Measurements from ENCODE around the gene COL18A1.

COL18A1 gene

DNA sequence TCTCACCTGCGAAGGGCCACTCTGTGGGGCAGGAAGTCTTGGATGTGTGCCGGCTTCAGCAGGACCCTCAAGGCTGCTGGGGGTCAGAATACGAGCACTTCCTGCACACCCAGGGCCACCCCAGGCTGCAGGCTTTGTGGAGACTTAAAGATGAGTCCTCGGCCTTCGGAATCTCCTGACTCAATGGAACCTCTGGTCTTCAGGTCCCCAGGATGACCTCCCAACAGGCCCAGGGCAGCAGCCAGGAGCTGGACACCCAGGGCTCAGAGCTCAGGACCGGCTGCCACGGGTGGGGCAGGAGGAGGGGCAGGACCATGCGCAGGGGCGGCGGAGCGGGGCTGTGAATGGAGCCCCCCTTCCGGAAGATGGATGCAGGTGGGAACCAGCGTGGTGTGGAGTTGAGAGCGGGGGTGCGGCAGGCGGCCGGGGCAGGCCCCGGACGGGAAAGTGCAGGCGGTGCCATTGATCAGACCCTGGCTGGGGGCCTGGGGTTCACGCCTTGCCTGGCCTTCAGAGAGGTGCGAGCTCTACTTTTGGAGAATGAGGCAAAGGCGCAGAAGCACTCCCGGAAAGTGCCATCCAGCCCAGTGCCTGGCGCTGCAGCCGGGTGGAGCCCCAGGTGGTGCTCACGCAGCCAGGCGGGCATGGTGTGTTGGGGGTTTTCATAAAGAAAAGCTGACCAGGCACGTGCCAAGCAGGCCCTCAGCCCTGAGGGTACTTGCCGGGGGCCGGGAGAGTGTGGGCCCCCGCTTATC lies 10.4 kb downstream of the COL18A1 start:
- DNase-seq: no peak

DNA sequence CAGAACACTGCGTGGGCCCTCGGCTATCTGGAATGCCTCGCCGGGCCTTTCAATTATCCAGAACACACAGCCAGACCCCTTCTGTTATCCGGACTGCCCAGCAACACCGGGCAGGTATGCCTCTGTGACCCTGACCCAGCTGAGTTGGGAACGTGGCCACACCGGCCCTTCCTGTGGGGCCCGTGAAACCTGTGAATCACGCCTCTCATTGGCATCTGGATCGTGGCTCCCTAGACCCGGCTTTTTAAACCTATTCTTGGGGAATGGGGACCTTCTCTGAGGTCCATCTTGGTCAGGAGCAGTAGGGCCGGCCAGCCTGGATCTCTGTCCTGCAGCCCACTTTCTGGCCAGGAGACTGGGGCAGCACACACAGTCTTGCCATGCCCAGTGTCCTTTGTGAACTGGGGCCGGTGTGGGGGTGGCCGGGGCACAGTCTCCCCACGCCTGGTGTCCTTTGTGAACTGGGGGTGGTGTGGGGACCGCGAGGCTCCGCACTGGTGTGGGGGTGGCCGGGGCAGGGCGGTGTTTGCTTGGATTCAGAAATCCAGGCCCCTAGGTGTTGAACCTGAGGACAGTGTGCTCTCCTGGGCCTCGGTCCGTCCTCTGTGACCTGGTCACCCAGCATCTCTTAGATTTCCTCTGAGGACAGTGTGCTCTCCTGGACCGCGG lies 11.1 kb downstream of the COL18A1 start:
- DNase-seq: no peak

DNA sequence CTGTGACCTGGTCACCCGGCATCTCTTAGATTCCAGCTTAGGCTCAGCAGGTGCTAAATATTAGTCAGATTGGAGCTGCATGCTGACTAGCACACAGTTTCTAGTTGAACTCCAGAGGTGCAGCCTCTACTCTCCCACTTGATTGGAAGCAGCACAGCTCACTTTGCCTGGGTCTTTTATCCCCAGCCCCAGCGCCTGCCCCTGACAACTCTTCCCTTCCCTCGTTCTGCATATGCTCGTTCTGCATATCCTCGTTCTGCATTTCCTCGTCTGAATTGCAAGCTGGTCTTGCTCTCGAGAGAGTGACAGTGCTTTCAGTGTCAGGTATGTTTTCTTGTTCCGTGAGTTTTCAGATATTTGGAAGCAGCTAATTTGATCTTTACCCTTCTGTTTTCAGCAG lies 11.7 kb downstream of the COL18A1 start:
- no peak for DNase-seq

DNA sequence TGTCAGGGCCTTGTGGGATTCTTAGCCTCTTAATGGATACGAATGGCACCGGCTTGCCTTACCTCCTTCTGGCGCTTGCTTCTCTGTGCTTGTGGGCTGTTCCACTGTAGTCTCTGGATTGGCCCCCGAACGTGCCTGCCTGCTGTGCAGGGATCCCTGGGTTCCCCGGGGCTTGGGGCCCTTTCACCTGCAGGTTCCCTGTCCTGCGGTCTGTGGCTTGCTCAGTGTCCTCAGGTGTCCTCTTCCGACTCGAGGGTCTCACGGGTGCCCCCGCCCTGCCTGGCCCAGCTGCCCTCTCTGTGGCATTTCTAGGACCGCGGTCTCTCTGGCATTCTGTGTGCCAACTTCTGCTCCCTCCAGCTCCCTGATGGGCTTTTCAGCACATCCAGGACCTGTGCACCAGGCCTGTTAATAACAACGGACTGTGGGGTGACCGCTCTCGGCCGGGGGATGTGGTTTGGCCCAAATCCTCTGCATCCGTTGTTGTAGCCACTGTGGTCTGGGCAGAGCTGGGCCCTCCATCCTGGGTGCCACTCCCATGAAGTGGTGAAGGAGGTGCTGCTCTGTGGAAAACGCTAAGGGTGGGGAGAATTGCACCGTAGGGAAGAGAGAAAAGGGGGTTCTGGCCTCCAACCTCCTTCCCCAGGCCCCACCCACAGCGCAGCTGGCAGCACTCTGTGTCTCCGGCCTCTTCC lies 12.4 kb downstream of the COL18A1 start:
- DNase-seq: no peak

DNA sequence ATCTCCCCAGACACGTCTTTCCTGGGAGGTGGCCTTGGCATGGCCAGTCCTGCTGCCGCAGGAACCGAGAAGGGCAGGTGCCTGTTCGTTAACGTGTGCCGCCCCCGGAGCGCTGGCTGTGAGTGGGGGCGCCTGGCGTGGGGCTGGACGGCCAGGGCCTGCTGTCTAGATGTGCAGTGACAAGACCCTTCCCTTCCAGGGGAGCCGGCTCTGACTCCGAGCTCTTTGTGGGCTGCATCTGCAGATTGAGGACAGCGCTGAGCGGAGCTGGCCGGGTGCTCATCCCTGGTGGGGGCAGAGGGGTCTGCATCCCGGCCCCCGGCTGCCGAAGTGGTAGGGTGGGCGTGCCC lies 13.0 kb downstream of the COL18A1 start:
- DNase-seq: no peak

DNA sequence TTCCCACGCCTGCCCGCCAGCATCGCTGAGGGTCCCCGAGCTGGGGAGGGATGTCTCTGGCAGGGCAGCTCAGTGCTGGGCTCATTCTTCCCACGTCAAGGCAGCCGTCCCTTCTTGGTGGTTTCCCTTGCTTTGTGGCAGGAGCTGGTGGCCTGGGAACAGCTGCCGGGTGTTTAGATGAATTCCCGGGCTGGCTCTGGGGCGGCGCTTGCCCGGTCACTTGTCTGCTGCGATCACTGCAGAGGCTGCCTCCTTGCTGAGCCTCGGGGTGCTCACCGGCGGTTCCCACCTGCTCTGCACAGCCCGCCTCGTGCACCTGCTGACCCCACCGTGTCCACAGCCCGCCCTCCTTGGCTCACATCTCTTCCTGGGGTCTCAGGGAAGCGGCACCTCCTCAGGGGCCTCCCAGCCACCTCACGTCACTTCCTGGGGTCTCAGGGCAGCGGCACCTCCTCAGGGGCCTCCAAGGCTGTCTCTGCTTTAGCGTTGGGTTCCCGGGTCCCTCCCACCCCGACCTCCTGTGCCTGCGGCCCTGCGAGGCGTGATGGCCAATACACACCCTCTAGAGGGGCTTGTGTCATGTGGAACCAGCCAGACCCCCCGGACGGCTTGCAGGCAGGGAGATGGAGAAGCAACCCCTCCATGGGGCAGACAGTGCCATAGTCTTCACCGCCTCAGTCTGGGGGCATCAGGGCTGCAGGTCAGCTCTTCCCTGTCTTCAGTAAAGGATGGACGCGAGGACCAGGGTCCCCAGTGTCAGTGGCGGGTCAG lies 13.5 kb downstream of the COL18A1 start:
- DNase-seq: no peak

DNA sequence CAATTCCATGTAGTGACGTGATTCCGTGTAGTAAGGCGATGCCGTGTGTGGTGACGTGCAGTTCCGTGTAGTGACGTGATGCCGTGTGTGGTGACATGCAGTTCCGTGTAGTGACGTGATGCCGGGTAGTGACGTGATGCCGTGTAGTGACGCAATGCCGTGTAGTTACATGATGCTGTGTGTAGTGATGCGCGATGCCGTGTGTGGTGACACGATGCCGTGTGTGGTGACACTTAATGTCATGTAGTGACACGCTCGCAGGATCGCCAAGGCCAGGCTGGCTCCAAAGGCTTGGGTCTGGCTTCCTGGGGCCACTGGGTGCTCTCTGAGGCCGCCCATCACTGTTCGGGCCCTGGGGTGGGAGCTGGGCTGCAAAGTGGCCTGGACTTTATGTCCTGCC lies 14.2 kb downstream of the COL18A1 start:
- DNase-seq: no peak

DNA sequence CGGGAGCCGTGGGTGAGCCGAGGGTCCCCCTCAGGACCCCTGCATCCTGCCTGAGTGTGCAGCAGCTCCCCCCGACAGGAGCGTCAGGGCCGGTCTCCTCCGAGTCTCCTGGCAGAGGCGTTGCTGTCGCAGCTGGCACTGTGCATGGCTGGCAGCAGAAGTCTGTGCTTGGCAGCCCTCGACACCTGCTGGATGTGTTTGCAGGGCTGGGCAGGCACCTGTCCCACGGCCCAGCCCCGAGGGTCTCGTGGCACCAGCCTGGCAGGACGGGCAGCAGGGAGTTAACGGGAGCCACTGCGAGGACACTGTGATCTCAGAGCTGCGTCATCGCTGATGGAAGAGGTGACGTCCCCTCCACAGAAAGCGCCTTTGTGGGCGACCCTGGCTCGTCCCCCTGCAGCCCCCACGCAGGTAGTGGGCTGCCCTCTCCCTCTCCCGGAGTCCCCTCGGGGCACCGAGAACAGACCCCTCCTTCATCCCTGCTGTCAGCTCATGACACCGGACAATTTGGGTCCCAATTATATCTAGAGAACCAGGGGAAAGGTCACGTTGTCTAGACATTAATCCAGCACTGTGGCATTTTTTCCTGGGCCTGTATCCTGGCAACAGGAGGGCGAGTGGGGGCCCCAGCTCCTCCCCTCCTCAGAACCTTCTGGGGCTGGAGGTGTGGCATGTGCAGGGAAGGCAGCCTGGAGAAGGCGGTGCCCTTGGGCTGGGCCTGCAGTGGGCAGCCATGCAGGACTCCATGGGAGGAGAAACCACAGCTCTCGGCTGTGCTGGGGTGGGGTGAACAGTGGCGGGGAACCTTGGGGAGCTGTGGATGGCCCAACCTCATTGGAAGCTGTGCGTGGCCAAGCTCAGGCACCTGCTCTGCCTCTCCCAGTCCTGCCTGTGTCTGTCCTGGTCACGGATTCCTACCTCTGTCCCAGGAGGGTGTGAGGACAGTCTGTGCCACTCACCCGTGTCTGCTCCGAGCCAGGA lies 15.4 kb downstream of the COL18A1 start:
- no peak for DNase-seq

DNA sequence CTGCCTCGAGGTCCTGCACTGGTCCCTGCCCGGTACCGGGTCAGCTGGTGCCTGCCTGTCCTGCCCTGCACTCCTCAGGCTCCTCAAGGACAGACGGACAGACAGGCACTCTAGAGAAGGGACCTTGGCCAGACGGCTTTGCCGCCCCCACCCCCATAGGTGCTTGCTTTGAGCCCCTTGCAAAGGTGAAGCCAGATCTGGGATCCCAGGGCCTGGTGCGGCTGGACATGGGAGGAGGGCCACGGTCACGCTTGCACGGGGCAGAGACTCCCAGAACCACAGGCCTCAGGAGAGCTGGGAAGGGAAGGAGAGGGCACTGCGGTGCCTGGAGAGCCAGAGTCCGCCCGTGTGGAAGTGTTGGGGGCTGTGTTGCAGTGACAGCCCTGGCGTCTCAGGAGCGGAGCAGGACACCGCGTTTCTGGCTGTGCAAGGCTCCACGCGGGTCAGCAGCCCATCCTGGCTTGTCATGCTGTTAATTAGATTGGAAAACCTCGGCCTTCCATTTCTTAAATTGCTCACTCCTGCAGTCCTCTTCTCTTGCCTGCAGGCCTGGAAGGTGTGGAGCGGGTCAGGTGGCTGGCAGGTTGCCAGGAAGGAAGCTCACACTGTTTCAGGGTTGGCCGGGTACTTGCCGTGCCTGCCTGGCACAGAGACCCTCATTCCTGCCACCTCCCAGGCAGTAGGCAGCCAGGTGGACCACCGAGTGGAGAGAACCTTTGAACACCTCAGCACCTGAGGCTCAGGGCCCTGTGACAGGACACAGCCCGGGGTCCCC lies 16.3 kb downstream of the COL18A1 start:
- no peak for DNase-seq

DNA sequence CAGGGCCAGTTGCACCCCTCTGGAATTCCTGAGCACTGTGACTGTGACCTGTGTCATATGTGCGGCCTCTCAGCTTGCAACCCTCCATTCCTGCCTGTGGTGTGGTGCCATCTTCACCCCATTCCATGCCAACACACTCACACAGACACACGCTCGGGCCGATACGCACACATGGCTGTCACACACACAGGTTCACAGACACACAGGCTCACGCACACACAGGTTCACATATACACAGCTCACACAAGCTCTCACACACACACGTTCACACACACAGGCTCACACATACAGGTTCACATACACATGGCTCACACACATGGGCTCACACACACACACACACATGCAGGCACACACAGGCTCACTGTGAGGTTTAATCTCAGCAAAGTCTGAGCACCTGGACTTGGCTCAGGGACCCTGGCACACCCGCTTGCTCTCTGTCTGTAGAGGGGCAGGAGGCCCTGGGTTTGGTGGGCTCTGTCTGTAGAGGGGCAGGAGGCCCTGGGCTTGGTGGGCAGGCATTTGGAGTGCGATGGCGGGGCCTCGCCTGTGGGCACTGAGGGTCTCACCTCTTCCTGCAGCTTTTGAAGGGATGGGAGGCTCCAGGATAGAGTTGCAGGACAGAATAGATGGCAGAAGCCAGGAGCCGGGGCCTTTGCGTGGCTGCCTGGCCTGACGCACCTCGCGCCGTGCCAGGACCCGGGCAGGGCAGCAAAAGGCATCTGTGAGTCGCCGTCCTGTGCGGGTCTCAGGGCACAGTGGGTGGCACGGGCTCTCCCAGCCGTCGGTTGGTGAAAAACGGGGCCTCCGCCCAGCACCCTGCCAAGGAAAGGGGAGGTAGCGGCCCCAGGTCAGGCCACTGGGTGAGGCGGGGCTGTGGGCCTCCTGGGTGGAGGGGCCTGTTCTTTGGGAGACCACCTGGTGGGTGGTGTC lies 17.1 kb downstream of the COL18A1 start:
- no peak for DNase-seq

DNA sequence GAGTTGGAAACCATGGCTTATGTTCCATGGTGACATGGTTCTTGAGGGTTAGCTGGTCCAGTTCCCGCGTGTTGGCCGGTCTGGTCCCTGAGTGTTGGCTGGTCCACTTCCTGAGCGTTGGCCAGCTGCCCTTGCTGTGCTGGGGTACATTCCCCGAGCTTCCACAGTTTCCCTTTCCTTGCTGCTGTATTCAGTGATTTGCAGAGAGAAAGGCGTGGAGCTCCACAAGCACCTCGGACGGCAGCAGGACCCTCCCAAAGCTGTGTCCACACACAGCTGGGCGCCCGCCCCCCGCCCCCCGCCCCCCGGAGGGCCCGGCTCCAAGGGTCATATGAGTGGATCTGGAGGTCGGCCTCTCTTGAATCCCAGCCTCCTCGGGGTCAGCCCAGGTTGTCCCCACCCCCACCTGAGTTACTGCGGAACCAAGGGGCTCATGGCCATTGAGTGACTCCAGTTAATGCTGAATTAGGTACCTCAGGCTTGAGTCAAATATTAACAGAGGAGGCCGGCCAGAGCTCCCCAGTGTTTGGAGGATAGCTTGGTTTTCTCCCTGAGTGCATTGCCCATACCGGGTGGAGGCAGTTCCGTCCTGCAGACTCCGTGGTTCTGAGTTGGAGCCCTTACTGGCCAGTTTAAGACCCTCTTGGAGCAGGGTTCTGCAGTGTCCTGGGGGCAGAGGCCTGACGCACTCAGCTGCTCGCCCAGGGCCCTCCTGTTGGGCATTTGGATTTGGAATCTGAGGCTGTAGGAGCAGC lies 18.4 kb downstream of the COL18A1 start:
- DNase-seq: no peak

DNA sequence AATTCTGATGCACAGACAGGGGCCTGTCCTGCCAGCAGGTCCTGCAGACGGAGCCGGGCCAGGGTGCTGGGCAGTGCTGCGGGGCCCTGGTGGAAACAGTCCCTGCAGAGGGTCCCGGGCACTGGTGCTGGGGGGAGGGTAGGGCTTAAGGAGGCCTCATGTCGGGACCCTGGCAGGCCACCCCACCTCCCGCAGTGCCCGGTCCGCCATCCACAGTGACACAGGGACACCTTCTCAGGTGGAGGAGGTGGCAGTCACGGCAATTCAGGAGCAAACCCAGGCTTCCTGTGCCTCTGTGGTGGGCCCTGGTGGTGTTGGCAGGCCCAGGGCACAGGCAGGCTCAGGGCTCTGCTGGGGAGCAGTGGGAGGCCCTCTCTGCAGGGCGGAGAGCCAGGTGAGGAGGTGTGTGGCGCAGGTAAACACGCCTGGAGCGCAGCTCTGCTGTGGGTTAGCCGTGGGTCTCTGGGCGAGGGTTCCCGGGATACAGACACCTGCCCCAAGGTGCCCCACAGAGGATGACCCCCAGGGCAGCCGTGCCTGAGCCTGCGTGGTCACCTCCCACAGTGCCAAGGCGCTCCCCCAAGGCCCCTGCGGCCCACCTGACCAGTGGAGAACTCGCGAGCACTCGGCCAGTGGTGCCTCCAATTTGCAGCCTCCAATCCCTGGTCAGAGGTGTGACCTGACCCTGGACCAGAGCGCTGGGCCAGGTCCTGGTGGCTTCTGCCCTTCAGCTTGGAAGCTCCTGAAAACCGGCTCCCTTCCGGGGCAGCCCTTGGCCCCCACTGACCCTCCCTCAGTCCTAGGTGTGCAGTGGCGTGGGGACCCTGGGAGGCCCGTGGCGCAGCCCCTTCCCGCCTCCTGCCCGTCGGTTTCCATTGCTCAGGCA lies 19.2 kb downstream of the COL18A1 start:
- DNase-seq: no peak

DNA sequence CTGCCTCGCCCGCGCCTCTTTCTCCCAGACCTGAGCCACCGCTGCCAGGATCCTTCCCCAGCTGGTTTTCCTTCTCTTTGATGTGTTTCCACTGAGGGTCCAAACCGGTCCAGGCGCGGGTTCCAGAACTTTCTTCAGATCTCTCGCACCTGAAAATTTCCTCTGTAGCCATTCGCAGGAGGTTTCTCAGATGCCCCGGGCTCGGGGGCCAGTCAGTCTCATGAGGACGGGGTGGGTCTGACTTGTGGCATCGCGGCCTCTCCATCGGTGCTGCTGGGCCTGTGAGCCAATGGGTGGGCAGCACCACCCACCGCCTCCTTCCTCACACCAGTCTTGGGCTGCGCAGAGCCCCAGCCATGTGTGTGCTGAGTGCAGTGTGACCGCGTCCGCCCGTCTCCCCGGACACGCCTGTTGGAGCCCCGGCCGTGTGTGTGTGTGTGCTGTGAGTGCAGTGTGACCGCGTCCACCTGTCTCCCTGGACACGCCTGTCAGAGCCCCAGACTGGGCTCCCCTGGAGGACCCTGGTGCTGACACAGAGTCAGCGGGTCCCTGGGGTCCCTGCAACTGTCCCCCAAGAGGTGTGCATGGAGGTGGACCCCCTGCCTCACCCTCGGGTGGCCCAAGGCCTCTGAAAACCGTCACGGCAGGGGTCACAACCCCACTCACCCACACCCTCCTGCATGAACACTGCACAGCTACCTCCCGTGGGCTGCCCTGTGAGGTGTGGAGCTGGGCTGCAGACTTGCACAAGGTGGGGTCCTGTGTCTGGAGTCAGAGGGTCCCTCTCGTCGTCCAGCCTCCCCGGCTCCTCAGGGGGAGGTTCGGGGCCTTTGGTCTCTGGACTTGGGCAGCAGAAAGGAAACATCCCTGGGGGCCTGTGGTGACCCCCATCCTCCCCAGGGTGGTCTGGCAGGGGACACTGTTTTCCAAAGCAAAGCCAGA lies 20.2 kb downstream of the COL18A1 start:
- DNase-seq: no peak

DNA sequence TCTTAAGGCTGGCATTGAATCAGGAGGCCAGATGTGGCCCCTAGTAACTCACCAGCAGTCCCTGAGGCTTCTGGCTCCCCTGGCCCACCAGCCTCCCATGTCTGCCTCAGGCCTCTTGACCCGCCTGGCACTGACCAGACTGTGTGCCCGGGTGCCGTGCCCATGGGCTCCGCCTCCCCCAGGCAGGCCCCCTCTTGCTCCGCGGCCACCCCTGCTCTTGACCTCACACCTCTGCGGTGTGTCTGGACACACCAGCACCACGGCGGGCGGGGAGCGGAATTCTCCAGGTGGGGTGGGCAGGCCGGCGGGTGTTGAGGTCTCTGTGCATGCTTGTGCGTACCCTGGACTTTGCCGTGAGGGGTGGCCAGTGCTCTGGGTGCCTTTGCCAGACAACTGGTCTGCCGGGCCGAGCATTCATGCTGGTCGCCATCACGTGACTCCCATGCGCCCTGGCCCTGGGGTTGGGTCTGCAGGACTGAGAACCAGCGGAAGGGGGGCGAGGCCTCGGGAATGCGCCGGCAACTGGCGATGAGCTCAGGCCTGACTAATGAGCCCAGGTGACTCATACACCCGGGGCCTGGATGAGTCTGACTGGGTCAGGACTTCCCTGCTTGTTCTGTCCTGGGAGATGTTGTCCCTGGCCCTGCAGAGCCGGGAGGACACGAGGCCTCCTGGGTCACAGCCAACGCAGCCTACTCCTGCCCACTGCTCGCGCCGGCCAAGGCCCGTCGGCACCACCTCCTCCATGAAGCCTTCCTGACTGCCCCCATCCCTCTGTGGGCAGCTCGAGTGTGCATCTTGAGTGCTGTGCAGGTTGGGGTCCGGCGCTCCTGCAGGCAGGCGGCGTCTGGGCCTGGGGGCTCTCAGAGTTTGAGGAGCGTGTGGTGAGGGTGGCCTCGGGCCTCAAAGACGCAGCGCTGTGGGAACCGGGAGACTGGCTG lies 22.6 kb downstream of the COL18A1 start:
- no peak for DNase-seq

DNA sequence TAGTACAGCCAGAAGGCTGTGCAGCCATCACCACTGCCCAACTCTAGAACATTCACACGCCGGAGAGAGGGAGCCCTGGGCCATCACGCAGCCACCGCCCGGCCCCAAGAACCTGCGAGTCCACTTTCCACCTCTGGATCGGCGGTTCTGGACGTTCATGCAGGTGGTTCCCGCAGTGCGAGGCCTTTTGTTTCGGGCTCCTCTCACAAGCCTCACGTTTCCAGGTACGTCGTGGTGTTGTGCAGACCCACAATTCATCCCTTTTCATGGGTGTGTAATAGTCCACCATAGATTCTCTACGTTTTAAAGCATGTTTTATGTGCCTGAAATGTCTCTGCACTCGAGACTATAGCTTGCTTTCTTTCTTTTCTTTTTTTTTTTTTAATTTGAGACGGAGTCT lies 23.6 kb downstream of the COL18A1 start:
- DNase-seq: no peak

All from CD4-positive, alpha-beta T cell treated with Interleukin-21 for 1 hour (primary cell).